CD4-positive, alpha-beta T cell (primary cell): ENCODE results near the gene FGR. TPM values are rescaled to one million over a fixed set of nuclear protein-coding genes. Genes with fewer than 3 reads are reported as not detected.

ENCODE experiments used
- ATAC-seq: fragments of 200-7000 bp; cut with Tn5 transposase; one replicate; pipeline ENCODE4 v1.10.0; 2022; ENCODE audit warnings: mild to moderate bottlenecking; ENCODE audit not compliant: poor library complexity
- CTCF ChIA-PET: fragments of 350-600 bp; sonication (Branson Sonifier 250); formaldehyde crosslinking; loops from one replicate; lab custom pipeline; 2021; ENCODE audit warnings: antibody characterized with exemption, inconsistent platforms; lab: Charles Lee
- POLR2A ChIA-PET: fragments of 350-600 bp; sonication (Branson Sonifier 250); formaldehyde crosslinking; loops from one replicate; lab custom pipeline; 2021; ENCODE audit warnings: antibody characterized with exemption, inconsistent platforms; lab: Charles Lee
- DNase-seq, 14 experiments: peaks; one replicate each; pipeline ENCODE4 v3.0.0-alpha.2; 2013 to 2020; ENCODE audit warnings: mixed read lengths in 2 of 14
- H3K27ac ChIP-seq, 2 donors: one replicate each; pipeline versions ENCODE4 v1.5.1 to v1.7.0; 2013; ENCODE audit warnings: low read length in 2 of 2, low read depth in 1 of 2, mild to moderate bottlenecking in 1 of 2
- H3K27me3 ChIP-seq, 2 experiments: 1 replicate in 1 of 2; 2 replicates in 1 of 2; pipeline versions ENCODE4 v1.6.1 to v1.7.0; 2013; ENCODE audit warnings: low read length in 2 of 2, control low read depth in 1 of 2, mild to moderate bottlenecking in 1 of 2, moderate library complexity in 1 of 2; ENCODE audit not compliant: insufficient read depth in 2 of 2, control insufficient read depth in 1 of 2
- H3K36me3 ChIP-seq: one replicate; pipeline ENCODE4 v1.6.1; 2013; ENCODE audit warnings: low read length, control low read depth; ENCODE audit not compliant: insufficient read depth
- H3K4me1 ChIP-seq: one replicate; pipeline ENCODE4 v1.6.1; 2013; ENCODE audit warnings: low read length, control low read depth; ENCODE audit not compliant: insufficient read depth
- H3K4me3 ChIP-seq: one replicate; pipeline ENCODE4 v1.5.1; 2013; ENCODE audit warnings: mild to moderate bottlenecking, low read length, moderate library complexity
- H3K9me3 ChIP-seq, 2 experiments: 1 replicate in 1 of 2; 2 replicates in 1 of 2; pipeline versions ENCODE4 v1.6.1 to v1.7.0; 2013; ENCODE audit warnings: low read length in 2 of 2, mild to moderate bottlenecking in 2 of 2, control low read depth in 1 of 2, moderate library complexity in 1 of 2; ENCODE audit not compliant: control insufficient read depth in 1 of 2, insufficient read depth in 1 of 2
- H3K27ac Mint-ChIP-seq: one replicate; pipeline ENCODE4 v1.8.0; 2020; ENCODE audit warnings: mixed read lengths
- H3K27me3 Mint-ChIP-seq: one replicate; pipeline ENCODE4 v1.8.0; 2021; ENCODE audit warnings: mixed read lengths
- H3K36me3 Mint-ChIP-seq: one replicate; pipeline ENCODE4 v1.8.0; 2021; ENCODE audit warnings: low read depth, mixed read lengths
- H3K4me1 Mint-ChIP-seq: one replicate; pipeline ENCODE4 v1.8.0; 2021; ENCODE audit warnings: low read depth, mixed read lengths
- H3K4me3 Mint-ChIP-seq: one replicate; pipeline ENCODE4 v1.8.0; 2020; ENCODE audit warnings: mild to moderate bottlenecking, mixed read lengths
- H3K9me3 Mint-ChIP-seq: one replicate; pipeline ENCODE4 v1.8.0; 2020; ENCODE audit warnings: mixed read lengths
- intact Hi-C, 2 experiments: fragments of 100-400 bp; cut with DNase I in 1 of 2; cut with micrococcal nuclease in 1 of 2; formaldehyde crosslinking; loops; one replicate each; pipeline versions ENCODE4 v1.15.1 to v1.9.0; 2023 to 2025; cut with DNase I, micrococcal nuclease
- total RNA-seq, 174 experiments: library from RNA in 2 of 174; stranded (reverse) in 2 of 174; gene quantifications; one replicate each; pipeline ENCODE4 v1.2.3 and lab custom pipeline; 2021 to 2026
- TF ChIP-seq, protein P1 (sequence below): fragments of 200-600 bp; IDR thresholded peaks from one replicate; pipeline ENCODE4 v1.8.0; 2022; ENCODE audit warnings: antibody characterized with exemption, mild to moderate bottlenecking

FGR gene
- total RNA-seq, 2 experiments from 2014 or later = 3.0 to 3.2 TPM

- H3K27ac Mint-ChIP-seq = peak overlapping the region; percentile 72
- Histone ChIP-seq H3K4me1 (peaks cover 77% of the 10 kb centered on the region), H3K27ac (no peak overlapping the region), H3K9me3 (no peaks in the 10 kb centered on the region), H3K36me3 (no peaks in the 10 kb centered on the region), H3K27me3 (no peaks in the 10 kb centered on the region), H3K4me3 (no peak overlapping the region)
- no peaks in the 10 kb centered on the region for H3K27me3 Mint-ChIP-seq
- ATAC-seq (no peak), DNase-seq (peak; percentile 49 to 81 (median 60))
- TF ChIP-seq, protein P1, sequence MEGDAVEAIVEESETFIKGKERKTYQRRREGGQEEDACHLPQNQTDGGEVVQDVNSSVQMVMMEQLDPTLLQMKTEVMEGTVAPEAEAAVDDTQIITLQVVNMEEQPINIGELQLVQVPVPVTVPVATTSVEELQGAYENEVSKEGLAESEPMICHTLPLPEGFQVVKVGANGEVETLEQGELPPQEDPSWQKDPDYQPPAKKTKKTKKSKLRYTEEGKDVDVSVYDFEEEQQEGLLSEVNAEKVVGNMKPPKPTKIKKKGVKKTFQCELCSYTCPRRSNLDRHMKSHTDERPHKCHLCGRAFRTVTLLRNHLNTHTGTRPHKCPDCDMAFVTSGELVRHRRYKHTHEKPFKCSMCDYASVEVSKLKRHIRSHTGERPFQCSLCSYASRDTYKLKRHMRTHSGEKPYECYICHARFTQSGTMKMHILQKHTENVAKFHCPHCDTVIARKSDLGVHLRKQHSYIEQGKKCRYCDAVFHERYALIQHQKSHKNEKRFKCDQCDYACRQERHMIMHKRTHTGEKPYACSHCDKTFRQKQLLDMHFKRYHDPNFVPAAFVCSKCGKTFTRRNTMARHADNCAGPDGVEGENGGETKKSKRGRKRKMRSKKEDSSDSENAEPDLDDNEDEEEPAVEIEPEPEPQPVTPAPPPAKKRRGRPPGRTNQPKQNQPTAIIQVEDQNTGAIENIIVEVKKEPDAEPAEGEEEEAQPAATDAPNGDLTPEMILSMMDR = peak; percentile 94
- peaks cover 39% of the 10 kb centered on the region for H3K4me1 Mint-ChIP-seq
- CTCF ChIA-PET = interaction anchor here (0.7 to 11.0 kb wide), 16 partner anchors 9 to 310 kb away, joined by 3 to 72 read pairs (median 5); no protein-coding TSS in a partner anchor
- H3K36me3 Mint-ChIP-seq = peaks cover 8% of the 10 kb centered on the region
- H3K9me3 Mint-ChIP-seq = no peaks in the 10 kb centered on the region
- H3K4me3 Mint-ChIP-seq = peak overlapping the region; percentile 96
- intact Hi-C loops = loop anchor here (1.0 to 5.0 kb wide), 8 partner anchors 50 to 306 kb away; partner anchors contain the start of gene GPR3 (in 2 of the 2)
- POLR2A ChIA-PET = interaction anchor here (0.7 to 6.1 kb wide), 6 partner anchors 38 to 305 kb away, joined by 3 to 51 read pairs (median 3); partner anchors contain the start of genes IFI6 and MAP3K6
Observed at GRCh38 chr1:27605796-27606707, 28.9 kb downstream of the FGR start.

DNA sequence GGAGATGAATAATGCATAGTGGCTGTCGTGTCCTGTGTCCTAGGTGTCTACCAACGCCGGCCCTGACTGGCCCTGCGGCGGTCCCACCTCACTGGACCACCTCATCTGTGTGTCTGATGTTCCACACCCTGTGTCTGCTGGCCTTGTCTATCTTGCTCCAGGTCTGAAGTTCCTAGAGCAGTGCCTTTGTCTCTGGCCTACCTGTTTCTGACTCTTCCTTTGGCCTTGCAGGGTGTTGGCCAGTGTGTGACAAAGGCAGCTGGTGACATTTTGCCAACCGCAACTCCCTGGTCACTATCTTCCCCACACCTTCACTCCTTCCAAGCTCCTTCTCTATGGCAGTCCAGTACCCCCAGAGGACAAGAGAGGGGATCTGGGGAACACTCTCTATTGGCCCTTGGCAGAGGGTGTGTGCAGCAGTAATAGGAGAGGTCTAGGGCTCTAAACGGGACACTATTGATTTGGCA, 29.7 kb downstream of the FGR start:
- CTCF ChIA-PET = interaction anchor here (1.0 to 11.0 kb wide), 9 partner anchors 8 to 309 kb away, joined by 3 to 72 read pairs (median 6); no protein-coding TSS in a partner anchor
- Histone ChIP-seq H3K27me3 (no peaks in the 10 kb centered on the region), H3K4me3 (no peak overlapping the region), H3K9me3 (no peaks in the 10 kb centered on the region), H3K36me3 (no peaks in the 10 kb centered on the region), H3K27ac (no peak overlapping the region), H3K4me1 (peaks cover 73% of the 10 kb centered on the region)
- DNase-seq (no peak), ATAC-seq (no peak)
- H3K27ac Mint-ChIP-seq = no peak overlapping the region
- H3K36me3 Mint-ChIP-seq = peaks cover 8% of the 10 kb centered on the region
- H3K4me3 Mint-ChIP-seq = peak overlapping the region; percentile 96
- intact Hi-C loops = loop anchor here (2.0 to 5.0 kb wide), 2 partner anchors 117 to 203 kb away; no protein-coding TSS in a partner anchor
- no peaks in the 10 kb centered on the region for H3K27me3 Mint-ChIP-seq
- POLR2A ChIA-PET = interaction anchor here (1.7 to 6.1 kb wide), 2 partner anchors 56 to 80 kb away, joined by 4 to 51 read pairs; no protein-coding TSS in a partner anchor
- peaks cover 43% of the 10 kb centered on the region for H3K4me1 Mint-ChIP-seq
- H3K9me3 Mint-ChIP-seq = no peaks in the 10 kb centered on the region
- TF ChIP-seq, protein P1 = no peak

DNA sequence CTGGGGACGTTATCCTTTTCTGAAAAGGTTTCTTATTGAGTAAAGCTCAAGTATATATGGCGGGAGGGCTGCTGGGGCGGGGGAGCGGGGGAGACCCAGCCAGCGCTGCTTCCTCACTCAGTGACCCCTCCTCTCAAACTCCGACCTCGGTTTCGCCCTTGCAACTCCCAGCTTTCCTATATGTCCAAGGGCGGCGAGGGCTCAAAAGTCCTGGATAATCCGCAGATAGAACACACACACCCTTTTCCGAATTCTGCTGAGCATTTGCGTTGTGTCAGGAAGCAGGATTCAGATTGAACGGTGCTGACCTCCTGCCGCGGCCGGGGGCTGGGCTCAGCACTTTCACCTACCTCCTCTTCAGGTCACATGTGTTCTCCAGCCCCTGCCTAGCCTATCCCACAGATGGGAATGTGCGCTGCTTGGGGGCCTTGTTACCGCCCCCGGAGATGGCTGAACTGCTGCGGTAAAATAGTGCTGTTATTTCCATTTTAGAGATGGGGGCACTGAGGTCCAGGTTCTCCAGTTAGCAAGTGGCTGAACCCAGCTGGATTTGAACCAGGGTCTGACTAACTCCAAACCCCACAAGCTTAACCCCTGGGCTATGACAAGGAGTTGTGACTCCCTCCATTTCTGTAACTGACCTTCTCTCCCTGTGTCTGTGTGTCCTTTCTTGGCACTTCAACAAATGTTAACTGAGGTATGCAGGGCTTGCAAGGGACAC, 30.2 kb downstream of the FGR start:
- Histone ChIP-seq H3K27ac (no peak overlapping the region), H3K27me3 (no peaks in the 10 kb centered on the region), H3K4me1 (peaks cover 72% of the 10 kb centered on the region), H3K9me3 (no peaks in the 10 kb centered on the region), H3K36me3 (no peaks in the 10 kb centered on the region), H3K4me3 (peak overlapping the region; percentile 78)
- ChIA-PET CTCF (interaction anchor here (0.9 to 11.0 kb wide), 15 partner anchors 8 to 308 kb away, joined by 3 to 72 read pairs (median 5); partner anchors contain the start of genes FAM76A and MAP3K6), POLR2A (interaction anchor here (0.8 to 6.1 kb wide), 15 partner anchors 10 to 247 kb away, joined by 3 to 51 read pairs (median 5); partner anchors contain the start of gene IFI6)
- TF ChIP-seq, protein P1 = no peak
- H3K4me1 Mint-ChIP-seq = peaks cover 49% of the 10 kb centered on the region
- peak overlapping the region; percentile 87 for H3K27ac Mint-ChIP-seq
- DNase-seq (no peak), ATAC-seq (no peak)
- H3K27me3 Mint-ChIP-seq = no peaks in the 10 kb centered on the region
- peaks cover 8% of the 10 kb centered on the region for H3K36me3 Mint-ChIP-seq
- no peaks in the 10 kb centered on the region for H3K9me3 Mint-ChIP-seq
- H3K4me3 Mint-ChIP-seq = peak overlapping the region; percentile 96
- intact Hi-C loops = loop anchor here (1.0 to 5.0 kb wide), 5 partner anchors 36 to 202 kb away; no protein-coding TSS in a partner anchor
